Right ventricle myocardium superior (tissue), 1 donor: ENCODE measurements around the gene EID3. TPM values are rescaled to one million over a fixed set of nuclear protein-coding genes. Genes with fewer than 3 reads are reported as not detected.
"Not testable (repeated sequence)": the region's sequence is repeated elsewhere in the genome, so short reads cannot be mapped to it uniquely, and the experiment has no call there.

Experiments
- ATAC-seq: fragments of 200-7000 bp; cut with Tn5 transposase; one replicate; pipeline ENCODE4 v1.9.1; 2020; ENCODE audit warnings: mild to moderate bottlenecking; ENCODE audit not compliant: poor library complexity
- DNase-seq: peaks from one replicate; pipeline ENCODE4 v3.0.0-alpha.2; 2020
- intact Hi-C: fragments of 100-400 bp; cut with DNase I; formaldehyde crosslinking; loops from one replicate; pipeline ENCODE4 v1.11.2; 2022
- total RNA-seq: library from RNA; stranded (reverse); fragmentation: NEBNext Ultra II Directional; extraction: Animal tissue kit (Norgen Biotek cat#: 25700); gene quantifications from one replicate; pipeline ENCODE4 v1.2.1, GENCODE V29; 2021
- donor health status: DM: no; HTN: yes; CAD: no; lungs with severe emphysema.

The EID3 gene
- total RNA-seq, 1 donor from 2014 or later = 1.2 TPM

DNA sequence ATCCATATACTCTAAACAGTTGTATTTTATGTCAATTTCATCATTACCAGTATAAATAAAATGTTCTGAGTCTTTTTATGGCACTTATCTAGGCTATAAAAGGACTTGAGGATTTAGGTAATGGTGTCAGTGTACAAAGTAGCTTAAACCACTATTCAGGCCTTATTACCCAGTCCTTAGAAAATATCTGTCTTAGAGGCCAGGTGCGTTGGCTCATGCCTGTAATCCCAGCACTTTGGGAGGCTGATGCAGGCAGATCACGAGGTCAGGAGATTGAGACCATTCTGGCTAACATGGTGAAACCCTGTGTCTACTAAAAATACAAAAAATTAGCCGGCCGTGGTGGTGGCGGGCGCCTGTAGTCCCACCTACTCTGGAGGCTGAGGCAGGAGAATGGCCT is 24.7 kb downstream of the EID3 start:
- DNase-seq, intact Hi-C loops, ATAC-seq: not testable (repeated sequence)

DNA sequence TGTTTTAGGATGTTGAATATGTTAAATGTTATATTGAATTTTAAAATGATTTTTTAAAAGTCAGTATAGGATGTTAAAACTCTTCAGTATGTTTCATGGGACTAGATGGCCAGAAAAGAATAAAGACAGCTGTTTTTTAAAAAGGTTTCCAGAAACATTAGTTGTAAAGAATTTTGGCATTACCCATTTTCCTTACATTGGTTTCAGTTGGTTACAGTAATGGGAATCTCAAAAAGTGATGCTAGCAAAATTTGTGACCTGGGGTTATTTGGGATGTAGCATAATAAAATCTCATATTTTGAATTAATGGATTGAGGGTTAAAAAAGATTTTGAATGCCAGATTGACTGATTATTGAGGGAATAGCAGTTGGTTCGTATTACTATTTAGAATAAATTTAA is 25.3 kb downstream of the EID3 start:
- ATAC-seq (no peak), DNase-seq (no peak)
- intact Hi-C loops = no loop called here

DNA sequence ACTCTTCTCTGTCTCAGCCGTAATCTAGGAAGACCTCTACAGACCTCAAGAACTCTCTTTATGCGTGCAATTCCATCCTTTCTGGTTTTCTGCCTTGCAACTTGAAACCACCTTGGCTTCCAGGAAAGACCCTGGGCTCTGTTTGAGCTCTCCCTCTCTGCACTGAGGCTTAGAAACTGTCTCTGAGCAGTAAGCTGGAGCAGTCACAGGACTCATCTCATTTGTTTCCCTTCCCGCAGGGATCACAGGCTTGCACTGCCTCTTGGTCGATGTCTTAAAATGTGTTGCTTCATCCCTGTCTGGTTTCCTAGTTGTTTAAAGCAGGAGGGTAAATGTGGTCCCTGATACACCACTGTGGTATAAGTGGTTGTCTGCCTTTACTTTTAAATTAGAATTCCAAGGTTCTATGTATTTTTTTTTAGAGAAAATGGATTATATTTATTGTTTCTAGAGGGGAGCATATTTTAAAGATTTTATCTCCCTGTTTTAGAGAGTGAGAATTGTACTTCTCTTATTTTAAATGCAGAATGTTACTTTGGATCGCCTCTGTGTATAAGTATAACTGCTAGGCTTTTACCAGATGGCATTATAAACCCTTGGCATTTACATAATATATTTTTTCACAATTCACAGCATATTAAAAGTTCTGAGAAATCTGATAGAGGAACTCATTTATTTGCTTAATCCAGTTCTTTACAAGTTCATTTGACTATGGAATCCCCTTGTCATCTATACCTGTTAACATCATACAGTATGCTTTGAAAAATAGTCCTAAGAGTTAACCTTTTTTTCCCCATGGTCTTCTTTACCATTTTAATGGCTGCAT is 26.4 kb downstream of the EID3 start:
- intact Hi-C loops = no loop called here

DNA sequence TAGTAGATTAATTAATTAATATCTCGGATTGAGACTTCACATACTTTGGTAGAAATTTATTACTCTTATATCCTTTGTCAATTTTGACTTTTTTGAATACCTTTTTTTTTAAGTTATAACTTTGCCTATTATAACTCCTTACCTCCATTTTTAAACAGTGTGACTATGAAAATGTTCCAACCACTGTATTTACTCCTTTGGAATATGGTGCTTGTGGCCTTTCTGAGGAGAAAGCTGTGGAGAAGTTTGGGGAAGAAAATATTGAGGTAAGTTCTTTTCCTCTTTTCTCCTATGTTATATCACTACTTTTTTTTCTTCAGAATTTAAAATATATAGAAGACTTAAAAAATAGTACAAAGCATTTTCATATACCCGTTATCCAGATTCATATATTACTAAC is 27.8 kb downstream of the EID3 start:
- ATAC-seq = no peak
- no peak for DNase-seq
- intact Hi-C loops = no loop called here

More for the DNA sequence above, 26.4 kb downstream of the EID3 start:
- ATAC-seq (no peak), DNase-seq (no peak)

DNA sequence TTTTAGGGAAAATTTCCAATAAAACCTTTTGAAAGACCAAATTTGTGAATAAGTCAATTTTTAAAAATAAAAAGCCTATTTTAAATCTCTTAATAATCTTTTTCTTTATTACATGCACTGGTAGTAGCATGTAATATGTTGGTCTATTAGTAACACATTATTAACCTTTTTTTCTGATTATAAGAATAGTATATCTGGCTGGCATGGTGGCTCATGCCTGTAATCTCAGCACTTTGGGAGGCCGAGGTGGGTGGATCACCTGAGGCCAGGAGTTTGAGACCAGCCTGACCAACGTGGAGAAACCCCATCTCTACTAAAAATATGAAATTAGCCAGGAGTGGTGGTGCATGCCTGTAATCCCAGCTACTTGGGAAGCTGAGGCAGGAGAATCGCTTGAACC is 28.7 kb downstream of the EID3 start:
- ATAC-seq, intact Hi-C loops, DNase-seq: not testable (repeated sequence)

DNA sequence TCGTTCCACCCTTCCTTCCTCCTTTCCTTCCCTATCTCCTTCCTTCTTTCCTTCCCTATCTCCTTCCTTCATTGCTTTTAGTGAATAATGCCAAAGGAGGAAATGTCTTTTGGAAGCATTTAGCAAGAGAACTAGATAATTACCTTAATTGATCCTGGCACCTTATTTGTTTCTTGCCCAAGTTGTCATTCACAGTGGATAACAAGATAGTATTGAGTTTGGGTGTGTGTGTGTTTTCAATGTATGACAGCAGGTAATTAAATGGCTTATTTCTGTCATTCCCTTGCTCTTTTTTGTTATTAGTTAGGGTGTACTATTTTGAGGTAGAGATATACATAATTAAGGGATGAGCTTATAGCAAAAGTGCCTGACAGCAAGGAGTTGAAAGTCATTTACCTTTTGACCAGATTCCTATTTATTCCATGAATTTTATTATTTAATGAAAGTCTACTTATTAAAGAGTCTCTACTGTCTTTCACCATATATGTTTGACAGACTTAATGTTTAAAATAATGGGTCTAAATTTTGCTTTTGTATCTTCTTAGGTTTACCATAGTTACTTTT is 30.2 kb downstream of the EID3 start:
- no peak for ATAC-seq
- no peak for DNase-seq
- intact Hi-C loops = no loop called here

DNA sequence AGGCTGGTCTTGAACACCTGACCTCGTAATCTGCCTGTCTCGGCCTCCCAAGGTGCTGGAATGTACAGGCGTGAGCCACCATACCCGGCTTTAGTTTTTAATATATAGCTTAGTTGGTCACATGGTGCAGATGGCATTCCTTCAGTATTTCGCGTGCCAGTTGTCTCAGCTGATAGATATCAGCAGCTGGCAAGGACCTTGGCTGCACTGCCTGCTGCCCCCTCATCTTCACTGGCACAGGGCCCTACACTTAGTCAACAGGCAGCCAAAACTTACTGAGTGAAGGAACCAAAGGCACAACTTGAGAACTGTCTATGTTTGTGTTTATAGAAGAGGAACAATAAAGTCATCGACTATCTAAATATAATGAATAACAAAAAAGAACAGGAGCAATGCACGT is 31.0 kb downstream of the EID3 start:
- ATAC-seq = peak; percentile 60
- DNase-seq = no peak
- intact Hi-C loops = no loop called here

DNA sequence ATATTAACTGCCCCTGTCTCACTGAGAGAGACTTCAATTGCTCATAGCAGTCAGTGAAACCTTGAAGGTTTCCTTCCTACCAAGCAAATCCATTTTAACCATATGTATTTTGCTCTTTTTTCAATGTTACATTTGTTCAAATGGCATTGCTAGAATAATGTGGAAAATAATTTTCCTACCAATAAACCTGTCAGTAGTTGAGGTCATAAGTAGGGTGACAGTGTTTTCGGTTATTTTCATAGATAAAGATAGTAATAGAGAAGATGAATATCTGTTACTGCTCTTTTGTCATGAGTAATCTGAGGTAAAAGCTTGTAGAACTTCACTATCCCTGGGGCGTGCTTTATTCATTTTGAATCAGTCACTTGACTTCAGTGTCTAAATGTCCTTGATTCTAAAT is 32.6 kb downstream of the EID3 start:
- ATAC-seq (no peak), DNase-seq (no peak)
- intact Hi-C loops = no loop called here

DNA sequence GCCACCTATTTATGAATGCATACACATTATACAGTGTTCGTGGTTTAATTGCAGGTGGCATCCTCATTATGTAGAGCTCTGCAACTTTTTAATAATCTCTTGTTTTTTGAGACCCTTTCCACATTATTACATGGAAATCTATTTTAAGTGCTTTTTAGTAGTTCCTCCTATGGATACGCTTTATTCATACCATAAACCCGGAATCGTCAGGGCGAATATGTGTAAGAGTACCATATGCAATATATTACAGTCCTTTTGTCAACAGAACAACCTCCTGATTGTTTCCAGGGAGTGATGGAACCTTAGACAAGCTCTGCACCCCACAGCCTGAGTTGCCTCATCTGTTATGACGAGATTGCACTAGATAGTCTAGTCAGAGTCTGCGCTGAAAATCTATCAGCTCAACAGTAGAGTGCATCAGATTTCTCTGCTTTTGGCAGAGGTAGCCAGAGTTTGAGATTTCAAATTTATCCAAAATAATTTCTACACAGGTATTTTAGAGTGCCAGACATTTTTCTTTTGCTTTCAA is 33.6 kb downstream of the EID3 start:
- DNase-seq (no peak), ATAC-seq (no peak)
- intact Hi-C loops = no loop called here

DNA sequence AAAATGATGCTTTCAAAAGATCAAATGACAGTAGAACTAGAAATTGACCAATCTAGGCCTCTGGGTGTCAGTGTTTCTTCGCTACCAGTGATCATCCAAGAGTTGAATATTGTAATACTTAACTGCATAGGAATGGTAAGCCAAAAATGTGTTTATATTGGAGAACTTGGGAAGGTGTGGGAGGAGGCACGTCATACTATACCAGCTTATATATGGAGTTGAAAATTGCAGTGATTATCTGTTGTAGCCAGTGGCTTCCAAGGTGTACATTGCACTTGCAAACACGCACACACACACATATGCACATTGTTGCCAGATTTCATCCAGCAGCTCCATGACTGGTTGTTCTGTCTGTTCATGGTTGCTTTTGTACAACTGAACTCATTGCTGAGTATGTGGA is 36.1 kb downstream of the EID3 start:
- DNase-seq (no peak), ATAC-seq (no peak)
- intact Hi-C loops = no loop called here

DNA sequence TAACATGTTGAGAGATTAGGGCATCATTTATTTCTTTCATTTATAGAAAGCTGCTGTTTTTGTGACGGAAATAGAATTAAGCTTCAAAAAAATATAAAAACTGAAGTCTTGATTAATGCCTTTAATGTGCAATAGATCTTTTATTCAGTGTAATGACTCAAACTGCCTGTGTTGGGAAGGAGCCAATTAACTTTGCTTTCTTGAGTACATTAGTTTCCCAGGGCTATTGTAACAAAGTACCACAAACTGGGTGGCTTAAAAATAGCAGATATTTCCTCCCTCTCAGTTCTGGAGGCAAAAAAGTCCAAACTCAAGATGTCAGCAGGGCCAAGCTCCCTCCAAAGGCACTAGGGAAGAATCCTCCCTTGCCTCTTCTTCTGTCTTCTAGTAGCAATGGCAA is 36.6 kb downstream of the EID3 start:
- no peak for DNase-seq
- intact Hi-C loops = no loop called here
- no peak for ATAC-seq

DNA sequence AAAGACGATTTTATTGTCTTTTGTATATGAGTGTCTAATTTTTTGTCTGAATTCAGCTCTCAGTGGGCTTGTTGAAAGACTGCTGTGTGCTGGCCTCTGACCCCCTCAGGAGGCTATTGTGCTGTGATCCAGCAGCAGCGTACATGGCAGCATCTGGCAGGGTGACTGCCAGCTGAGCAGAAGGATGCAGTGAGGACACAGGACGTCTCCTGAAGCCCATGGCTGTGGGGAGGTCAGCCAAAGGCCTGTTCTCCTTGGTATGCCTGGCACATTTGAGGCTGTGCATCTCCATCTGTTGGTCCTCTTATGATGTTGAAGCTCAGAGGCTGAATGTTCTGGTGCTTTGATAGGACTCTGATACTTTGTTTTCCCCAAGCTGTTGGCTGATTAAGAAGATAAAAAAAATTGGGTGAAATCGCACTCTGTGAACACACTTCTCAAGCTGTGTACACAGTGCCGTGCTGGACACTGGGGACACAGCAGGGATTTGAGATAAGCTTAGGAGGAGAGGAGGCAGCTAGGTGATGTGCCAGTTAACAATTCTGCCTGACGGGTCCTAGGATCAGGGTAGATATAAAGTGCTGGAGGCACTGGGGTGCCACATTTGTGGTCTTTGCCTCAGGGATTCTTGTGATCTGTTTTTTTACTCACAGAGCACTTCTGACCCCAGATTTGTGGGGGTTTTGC is 37.5 kb downstream of the EID3 start:
- intact Hi-C loops = no loop called here
- ATAC-seq = no peak
- DNase-seq = no peak

DNA sequence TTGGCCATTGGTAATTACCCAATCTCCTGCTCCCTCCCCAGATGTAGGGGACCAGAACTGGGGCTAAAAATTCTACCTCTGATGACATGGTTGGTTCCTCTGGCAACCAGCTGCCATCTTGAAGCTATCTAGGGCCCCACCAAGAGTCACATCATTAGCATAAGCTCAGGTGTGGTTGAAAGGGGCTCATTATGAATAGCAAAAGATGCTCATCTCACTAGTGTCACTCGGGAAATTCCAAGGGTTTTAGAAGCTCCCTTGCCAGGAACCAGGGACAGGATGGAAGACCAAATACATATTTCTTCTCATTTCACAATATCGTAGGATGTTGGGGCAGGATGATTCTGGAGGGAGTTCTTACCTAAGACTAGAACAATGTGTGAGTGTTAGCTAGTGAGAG is 38.6 kb downstream of the EID3 start:
- no peak for DNase-seq
- intact Hi-C loops = no loop called here
- no peak for ATAC-seq

DNA sequence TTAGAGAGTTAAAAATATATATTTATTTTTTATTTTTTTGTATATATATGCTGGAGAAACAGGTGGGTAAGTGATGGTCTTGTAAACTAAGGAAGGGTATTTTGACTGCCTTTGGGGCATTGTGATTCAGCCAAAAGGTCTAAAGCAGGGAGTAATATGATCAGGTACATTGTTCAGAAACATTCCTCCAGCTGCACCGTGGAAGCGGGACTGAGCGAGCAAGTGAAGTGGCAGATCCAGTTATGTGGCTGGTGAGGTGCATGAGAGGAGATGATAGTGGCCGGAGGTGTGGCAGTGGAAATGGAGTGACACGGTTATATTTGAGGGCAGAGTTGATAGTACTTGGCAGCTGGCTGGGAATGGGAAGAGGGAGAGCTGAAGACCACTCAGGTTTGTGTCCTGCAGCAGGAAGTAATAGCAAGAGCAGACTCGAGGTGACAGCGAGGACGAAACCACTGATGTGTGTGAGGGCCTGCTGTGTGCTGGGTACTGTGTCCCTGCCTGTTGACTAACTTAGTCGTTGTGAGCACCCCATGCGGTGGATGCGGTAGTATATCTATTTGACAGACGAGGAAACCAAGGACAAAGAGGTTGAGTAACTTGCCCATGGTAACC is 39.2 kb downstream of the EID3 start:
- no peak for DNase-seq
- intact Hi-C loops = no loop called here
- ATAC-seq = no peak

DNA sequence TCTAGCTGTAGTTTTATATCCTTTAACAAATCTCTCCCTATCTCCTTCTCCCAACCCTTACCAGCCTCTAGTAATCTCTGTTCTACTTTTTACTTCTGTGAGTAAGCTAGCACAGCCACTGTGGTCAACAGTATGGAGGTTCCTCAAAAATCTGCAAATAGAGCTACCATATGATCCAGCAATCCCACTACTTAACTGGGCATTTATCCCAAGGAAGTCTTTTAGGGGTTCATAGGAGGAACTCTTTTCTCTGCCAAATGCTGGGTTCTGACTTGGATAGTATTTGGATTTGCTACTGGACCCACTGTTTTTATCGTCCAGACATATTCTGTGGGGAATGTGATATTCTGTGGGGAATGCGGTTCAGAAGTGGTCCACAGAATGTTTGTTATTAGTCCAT is 41.1 kb downstream of the EID3 start:
- no peak for ATAC-seq
- intact Hi-C loops = no loop called here

DNA sequence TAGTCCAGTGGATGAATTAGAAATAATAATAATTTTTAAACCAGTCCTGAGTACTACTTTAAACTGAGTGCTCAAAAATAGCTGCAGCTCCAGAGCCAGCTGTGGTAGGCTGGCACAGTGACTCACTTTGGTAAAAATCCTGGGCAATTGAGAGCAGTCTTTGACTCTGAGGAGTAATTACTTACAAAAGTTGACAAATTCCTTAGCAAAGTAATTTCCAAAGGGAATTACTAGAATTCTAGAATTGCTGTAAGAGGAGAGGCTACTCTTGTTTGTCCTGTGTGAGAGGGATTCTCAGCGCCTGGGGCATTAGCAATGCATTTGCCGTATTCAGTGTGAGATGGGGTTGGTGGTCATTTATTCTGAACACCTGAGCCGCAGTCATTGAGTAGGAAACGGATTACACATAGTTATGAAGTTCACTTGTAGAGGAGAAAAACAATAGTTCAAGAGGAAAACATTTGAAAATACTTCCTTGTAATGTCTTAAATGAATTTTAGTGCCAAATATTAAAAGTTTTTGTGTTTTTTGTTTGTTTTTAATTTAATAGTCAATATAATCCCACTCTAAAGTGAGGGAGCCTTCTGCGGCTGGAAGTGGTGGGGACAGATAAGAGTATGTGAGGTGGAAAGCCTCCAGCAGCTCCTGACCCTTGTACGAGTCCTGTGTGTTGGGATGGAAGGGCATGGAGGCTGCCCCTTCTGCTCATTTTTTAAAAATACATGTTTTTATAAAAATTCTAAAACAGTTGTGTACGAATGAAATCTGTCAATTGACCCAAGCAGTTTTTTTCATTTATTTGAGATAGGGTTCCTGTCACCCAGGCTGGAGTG is 41.9 kb downstream of the EID3 start:
- intact Hi-C loops = no loop called here
- ATAC-seq = peak; percentile 67

More for the DNA sequence above, 41.1 kb downstream of the EID3 start:
- no peak for DNase-seq

DNA sequence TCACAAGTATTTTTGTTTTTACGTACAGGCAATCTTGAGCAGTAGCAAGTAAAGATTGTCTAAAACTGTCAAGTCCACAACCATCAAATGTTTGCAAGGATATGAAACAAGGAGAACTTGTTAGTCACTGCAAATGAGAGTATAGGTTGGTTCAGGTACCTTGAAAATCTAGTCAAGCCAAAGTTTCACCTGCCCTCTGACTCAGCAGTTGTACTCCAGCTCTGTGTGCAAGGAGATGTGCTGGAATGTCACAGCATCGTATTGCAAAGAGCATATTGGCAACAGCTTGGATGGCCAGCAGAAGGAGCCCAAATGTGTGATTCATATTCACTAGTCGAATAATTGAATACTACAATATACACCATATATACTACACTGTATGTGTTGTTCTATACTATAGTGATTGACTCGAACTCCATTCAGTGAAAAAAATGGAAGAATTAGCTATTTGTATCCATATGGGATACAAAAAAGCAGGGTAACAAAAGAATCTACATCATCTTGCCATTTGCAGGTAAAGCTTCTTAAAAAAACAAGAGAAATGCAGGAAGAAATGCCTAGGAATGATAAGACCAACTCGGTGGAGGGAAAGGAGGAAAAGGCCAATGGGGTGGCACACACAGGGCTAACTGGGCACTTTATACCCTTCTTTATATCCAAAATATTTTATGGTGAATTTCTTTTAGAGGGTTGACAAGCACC is 44.0 kb downstream of the EID3 start:
- intact Hi-C loops = no loop called here
- ATAC-seq (no peak), DNase-seq (no peak)

More for the DNA sequence above, 41.9 kb downstream of the EID3 start:
- no peak for DNase-seq
